ENCODE results near the gene UNC5C.

UNC5C gene

DNA sequence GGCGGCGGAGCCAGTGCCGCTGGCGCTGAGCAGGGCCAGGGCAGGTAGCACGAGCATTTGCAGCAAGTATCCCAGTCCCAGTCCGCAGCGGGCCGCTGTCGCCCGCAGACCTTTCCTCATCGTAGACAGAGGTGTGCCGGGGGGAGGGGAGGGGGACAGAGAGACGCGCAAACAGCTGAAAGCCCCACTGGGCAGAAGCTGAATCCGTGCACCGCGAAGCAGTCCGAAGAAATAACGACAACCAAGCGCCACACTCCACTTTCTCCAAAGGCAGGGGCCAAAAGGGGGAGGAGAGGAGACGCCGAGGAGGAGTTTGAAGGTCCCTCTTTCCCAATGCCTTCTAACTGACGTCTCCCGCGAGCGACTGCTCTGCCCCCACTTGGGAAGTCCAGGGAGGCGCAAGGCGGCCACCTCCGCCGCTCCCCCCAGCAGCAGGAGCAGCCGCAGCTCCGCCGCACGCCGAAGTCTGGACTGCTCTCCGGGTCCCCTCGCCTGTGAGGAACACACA lies at the start of gene UNC5C:
Gene UNC5C (minus strand): TSS at position 236 of the 508 bp plus-strand sequence.
- peak; percentile 22 for DNase-seq

DNA sequence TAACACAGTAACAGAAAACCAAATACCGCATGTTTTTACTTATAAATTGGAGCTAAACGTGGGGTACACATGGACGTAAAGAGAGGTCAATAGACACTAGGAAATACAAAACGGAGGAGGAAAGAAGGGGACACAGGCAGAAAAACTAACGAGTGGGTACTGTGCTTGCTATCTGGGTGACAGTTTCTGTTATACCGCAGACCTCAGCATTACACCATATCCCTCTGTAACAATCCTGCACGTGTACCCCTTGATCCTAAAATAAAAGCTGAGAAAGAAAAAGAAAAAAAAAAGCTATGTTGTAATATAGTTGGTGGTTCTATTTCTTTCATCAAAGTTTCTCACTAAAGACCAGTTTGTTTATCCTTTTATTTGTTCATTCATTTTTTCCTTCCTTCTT lies 47.9 kb upstream of the UNC5C start:
- DNase-seq = no peak

DNA sequence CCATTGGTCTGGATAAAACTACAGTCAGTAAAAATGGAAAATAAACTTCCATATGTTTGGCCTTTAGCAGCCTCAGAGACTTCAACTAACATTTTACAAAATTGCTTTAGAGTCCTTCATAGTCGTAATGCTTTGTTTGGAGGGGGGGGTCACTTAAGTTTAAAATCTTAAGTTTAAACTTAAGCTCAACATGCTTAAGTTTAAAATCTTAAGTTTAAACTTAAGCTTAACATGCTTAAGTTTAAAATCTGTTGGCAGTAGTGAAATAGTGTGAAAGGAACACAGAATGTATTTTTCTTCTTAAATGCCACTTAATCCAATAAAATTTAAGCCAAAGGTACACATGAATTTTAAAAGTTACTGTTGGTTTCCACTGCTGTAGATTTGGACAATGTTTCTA lies 45.9 kb upstream of the UNC5C start:
- no peak for DNase-seq

DNA sequence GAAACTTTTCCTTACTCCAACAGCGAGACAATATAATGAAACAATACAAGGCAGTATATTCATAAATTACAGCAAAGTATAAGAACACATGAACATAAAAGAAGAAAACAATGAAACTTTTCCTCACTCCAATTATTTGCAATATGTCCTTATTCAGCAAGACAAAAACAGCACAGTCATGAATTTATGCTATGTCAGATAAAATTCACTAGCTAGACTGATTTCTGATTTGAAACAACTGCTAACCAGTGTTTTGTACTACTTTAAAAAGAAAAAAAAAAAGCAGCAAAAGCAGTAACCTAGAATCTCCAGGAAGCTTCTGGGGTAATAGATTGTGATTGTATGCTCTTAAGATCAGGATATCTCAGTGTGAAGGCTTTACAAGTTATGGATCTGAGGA lies 45.2 kb upstream of the UNC5C start:
- no peak for DNase-seq

DNA sequence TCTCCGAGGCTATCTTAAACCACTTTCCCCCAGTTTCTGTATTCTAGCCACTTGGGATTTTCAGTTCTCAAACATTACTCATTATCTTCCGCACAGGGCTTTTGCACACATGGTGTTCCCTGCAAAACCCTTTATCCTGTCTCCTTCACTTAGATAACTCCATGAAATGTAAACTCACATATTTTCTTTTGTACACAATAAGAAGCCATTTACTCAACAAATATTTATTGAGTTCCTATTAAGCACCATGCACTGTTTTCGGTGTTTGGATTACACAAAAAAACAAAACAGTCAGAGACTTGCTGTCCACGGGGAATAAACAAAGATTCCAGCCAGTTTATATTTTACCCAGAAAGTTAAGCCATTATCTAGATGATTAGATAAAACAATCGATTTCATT lies 42.5 kb upstream of the UNC5C start:
- DNase-seq = no peak

DNA sequence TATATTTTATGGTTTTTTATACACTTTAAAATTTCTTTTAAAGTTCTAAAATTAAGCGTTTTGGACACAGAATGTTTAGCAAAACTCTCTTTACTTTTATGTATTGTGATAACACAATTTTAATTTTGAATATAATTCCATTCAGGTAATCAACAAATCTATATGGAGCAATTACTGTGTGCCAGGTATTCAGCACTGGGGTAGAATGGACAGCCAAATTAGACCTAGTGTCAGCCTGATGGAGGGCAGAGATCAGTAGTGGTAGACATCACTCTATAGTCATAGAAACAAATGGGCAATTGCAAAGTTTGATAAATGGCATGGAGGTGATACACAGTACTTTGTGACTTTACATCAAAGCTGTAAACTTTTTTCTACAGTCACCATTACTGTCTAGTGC lies 41.8 kb upstream of the UNC5C start:
- DNase-seq = no peak

DNA sequence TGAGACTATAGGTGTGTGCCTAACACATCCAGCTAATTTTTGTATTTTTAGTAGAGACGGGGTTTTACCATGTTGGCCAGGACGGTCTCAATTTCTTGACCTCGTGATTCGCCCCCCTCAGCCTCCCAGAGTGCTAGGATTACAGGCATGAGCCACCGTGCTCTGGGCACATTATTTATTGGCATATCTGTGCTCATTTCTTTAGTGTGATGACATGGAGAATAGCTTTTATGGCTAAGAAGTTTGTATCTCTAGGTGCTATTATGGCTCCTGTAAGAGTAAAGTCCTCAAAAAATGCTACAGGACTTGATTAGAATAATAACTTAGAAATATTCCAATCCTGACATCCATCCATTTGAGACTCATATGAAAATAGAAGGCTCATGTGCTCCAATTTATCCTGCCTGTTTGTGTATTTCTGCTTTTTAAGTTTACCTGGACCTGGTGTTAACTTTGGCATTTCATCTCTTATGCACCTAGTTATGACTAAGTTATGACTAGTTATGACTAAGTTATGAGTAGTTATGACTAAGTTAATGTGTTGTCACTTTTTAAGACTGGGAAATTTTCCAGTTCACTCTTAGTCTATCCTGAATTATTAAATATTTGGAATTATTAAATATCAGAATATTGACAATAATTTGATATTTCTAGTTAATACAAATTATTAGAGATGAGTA lies 36.4 kb upstream of the UNC5C start:
- DNase-seq = no peak

DNA sequence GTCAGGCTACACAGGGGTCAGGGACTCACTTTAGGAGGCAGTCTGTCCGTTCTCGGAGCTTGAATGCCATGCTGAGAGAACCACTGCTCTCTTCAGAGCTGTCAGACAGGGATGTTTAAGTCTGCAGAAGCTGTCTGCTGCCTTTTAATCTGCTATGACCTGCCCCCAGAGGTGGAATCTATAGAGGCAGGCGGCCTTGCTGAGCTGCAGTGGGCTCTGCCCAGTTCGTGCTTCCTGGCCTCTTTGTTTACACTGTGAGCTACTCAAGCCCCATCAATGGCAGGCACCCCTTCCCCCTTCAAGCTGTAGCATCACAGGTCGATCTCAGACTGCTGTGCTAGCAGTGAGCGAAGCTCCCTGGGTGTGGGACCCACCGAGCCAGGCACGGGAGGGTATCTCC lies 31.5 kb upstream of the UNC5C start:
- no peak for DNase-seq

DNA sequence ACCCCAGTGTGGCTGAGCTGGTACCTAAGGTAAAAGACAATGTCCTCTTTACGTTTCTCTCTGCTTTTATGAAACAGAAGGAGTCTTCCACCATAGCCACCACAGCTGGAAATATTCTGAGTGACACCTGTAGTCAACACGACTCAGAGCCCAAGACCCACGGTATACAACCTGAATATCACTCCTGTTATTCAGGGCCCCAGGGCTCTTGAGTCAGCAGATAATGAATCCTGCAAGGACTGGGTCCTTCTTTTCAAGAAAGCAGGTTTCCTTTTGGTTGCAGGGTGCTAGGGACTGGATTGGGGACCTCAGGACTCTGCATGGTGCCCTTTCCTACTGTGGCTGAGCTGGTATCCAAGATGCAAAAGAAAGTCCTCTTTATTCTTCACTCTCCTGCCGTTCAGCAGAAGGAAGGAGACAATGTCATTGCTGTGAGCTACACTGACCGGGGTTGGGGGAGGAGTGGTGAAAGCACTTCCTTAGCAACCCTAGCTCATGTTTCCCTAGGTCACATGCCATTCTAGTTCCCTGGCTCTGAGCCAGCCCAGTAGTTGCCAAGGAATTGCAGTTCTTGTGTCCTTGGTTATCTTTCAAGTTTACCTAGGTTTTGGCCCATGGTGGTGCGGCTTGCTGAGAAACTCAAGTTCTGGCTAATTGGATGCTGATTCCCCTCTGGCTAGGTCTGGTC lies 23.7 kb upstream of the UNC5C start:
- no peak for DNase-seq

DNA sequence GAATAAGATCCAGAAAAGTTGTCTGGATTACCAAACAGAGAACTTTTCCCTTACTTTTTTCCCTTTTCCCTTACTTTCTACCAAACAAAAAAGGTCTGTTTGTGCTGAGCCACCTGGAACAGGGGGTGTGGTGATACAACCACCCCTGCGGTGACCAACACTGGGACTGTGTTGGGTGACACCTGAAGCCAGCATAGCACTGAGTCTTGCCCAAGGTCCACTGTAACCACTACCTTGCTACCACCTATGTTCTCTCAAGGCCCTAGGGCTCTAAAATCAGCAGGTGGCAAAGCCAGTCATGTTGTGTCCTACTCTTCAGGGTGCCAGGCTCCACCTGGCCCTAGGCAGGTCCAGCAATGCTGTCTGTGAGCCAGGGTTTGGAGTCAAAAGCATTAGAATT lies 22.8 kb upstream of the UNC5C start:
- DNase-seq = no peak

DNA sequence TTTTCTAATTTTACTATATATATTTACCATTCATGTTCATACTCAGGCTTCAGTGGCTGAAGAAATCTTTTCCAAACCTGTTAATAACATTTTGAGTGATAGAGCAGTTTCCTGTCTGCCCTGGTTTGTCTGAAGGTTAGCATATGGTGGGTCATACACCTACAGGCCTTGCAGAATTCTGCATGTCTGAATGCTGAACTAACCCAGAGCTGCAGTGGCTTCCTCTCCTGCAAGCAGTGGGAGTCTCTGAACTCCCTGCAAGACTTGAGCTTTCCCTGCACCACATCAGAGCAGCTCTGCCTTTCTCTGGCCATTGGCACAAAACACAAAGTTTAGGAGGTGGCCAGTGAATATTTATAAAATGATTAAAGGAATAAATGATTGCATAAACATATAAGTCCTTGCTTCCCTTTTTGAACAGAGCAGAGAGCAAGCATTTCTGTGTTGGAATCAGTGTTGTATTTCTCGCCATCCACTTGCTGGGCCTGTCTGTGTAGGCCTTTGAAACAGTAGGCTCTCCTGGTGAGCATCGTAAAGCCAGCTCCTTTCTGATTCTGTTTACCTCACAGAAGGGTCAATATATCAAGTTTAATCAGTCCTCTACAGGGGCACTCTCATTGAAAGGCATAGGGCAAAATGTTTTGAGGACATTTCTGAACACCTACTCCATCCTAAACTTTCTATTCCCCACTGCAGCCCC lies 15.0 kb upstream of the UNC5C start:
- no peak for DNase-seq

DNA sequence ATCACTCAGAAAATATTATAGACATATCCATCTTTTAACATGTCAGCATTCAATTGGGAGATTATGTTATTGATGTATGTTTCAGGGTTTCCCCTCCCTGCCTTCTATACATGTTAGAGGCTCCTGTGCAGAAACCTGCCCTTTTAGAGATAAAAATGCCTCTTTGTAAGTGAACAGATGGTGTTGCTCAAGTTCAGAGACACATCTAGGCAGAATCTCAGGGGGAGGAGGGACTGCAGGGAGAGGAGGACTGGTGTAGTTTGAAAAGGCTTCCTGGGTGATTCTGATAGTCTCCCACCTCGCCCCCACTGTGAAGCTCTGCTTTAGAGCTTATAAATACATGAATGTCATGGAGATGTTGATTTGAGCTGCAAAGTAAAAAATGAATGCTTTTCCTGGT lies 12.0 kb upstream of the UNC5C start:
- DNase-seq = no peak

DNA sequence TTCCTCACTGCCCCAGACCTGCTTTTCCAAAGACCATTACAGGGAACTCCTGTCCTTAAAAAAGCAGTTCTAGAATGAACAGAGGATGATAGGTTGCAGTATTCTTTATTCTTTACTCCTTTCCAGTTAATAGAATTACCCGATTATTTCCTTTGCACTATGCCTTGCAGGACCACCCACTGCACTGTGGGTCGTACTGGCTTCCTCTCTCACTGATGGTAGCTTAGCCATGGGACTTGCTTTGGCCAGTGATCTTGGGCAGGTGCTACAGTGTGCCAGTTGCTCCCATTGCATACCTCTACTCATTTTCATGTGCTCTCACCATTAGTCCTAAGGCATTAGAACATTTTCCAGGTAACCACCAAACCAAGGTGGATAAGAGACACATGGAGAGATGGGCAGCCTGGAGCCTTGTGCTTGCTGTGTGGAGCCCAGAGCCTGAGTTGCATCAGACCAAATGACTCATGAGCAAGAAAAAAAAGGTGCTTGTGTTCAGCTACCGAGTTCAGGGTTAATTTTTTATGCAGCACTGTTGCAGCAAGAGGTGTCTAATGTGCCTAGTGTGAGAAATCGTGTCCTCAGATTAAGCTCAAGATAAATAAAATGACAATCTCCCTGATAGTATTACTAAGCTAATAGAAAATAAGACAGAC lies 7.6 kb upstream of the UNC5C start:
- DNase-seq = no peak

DNA sequence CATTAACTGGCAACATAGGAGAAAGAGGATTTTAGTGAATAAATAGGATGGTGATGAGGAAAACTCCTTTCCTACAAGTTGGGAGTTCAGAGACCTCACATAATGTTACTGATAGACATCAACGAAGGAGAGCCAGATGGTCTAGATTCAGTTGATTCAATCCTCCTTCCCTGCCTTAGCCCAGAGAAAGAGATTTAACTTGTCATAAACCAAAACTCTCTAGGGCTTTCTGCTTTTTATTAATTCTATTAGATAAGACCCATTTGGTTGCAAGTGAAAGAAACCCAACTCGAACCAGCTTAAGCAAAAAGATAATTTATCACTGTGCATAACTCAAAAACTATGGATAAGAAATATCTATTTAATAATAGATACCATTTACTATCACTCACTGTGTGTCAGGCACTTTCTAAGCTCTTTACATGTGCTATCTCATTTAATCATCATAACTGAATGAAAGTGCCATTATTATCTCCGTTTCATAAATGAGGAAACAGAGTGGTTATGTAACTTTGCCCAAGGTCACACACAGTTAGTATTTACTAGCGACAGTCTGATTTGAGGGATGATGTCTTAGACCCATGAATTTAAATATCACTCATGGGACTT lies 4.3 kb upstream of the UNC5C start:
- DNase-seq = no peak

DNA sequence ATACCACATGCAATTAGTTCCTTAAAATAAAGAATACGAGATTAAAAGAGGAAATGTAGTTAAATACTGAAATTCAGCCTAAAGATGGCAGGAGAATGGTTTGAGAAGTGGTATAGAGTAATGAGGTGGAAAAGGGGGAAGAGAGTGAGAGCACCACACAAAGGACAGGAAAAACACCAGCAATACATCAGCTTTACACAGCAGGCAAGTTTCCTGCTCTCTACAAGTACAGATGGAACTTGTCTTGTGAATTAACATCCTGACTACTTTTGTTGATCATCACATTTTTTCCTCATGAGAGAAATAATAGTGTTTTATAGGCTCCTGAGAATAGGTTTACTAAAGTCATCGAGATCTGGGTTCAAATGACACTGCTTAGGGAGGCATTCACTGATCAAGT lies 2.9 kb upstream of the UNC5C start:
- no peak for DNase-seq

DNA sequence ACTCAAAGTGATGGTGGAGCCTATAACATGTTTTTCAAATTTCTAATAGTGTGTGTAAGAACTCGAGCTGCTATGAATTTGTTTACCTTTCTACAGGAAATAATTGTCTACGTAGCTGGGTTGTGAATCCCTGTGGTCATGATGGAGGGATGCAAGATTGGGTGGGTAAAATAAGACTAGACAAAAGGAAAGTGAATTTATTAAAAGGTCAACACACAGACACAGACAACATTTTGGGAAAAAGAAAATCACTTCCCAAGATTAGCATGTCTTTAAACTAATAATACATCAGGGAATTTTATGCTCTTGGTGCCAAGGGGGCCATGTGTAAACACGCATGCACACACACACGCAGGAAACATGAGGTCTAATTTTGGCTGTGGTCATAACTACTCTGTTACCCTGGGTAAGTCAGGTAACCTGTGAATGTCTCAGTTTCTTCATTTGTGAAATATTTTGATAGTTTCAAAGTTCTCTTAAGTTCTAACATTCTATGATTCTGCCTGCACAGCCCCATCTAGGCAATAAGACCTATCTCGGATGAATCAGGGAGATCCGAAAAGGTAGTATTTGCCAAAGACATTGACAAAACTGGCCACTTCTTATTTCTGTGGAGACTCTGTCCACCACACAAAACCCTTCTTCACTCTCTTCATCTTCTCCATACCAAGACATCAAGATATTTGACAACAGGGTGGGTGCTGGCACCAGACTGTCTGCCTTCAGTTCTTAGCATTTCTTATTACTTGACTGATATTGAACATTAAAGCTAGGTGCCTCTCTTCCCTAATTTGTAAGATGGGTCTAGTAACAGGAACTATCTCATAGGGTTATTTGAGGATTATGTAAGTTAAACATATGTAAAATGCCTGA lies 1.6 kb upstream of the UNC5C start:
- DNase-seq = no peak

DNA sequence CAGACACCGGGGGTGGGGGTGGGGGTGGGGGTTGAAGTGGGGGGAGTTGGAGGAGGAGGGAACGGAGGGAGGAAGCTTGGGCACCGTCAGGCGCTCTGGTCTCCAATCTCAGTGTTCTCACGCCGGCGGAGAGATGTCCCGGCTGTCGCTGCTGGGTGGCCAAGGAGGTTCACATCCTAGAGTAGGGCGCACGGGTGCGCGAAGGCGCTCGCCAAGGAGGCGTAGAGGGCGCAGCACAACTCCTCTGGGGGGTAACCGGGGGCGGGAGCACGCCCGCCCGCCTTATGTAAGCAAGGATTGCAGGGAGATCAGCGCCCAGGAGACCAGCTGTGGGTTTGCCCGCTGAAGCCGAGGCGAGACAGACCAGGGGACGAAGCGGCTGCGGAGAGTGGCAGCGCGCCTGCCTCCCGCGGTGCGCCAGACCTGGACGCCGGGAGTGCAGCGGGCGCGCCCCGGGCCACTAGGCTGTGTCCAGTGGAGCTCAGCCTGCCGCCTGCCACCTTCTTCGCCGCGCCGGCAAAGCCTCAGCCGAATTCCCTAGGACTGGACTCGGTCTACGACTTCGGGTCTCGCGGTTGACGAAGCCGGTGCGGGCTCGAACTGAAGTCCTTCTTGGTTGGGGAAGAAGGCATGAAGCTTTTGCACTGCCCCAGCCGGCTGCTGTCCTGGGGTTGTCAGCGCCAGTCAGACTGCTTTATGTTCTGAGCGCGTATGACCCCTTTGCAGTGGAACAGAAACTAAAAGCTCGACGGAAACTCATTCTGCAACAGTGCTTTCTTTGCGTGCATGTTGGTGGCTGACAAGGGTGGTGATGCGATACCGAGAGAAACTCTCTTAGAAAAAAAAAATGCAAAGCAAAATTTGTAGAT lies 707 bp upstream of the UNC5C start:
- DNase-seq = peak; percentile 3

DNA sequence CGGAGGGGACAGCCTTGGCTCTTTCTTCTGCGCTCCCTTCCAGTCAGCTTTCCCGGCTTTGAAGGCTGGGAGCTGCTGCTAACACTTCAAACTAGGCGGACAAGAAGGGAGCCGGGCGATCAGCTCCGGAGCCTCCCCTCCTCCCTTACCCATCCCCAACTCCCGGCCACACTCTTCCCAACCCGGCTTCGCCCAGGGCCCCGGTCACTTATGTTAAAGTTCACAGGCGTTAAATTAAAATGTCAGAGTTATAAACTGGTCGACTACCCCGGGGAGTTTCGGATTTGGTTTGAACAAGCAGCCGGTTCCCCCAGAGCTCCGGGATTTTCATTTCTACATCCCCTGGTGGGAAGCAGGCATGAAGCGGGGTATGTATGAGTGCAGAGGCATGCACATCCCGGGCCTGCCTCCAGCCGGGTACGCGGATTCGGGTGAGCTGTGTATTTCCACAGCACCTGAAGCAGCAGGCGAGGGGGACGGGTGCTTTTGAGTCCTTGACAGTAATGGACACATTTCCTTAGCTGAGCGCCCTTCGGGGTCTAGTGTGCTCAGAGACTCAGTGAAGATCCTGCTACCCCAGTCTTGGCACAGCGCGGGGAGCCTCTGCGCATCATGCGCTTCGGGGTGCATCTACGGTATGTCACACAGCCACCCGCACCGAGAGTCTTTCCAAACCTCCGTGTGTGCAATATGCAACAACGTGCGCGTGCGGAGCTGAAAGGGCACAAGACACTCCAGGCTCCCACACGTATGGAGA lies 880 bp downstream of the UNC5C start:
- DNase-seq = no peak

DNA sequence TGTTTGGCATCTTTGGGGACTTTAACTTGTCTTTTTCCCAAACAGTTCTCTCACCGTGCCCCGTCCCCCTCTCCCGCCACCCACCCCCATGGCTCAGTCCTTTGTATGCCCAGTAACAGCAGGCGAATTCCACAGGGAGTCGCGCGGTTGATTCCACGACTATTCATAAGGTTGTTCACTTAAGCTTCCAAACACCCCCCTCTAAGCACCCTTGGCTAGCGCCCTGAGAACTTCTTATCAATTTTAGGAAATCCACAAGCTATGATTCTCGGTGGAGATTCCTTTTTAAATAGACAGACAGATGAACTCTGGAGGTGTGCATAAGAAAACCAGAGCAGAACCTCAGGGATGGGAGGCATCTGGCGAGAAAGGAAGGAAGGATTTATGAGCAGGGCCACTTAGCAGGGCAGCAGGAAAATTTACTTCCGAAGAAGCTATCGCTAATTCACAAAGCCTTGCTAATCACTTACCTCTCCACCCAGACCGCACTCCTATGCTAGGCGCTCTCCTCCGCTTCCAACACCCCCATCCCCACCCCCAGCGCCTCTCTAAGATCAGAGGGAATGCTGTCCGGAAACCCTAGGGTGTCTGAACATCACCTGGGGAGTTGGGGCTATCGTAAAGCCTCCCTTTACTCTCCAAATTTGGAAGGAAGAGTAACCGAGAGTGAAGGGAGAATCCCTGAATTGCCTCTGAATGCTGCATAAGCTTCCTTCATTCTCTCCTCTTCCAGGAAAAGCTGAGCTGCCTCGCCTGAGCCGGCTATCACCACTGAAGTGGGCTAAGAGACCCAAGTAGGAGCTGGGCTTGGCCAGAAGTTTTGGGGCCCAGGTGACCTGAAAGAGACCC lies 1.7 kb downstream of the UNC5C start:
- DNase-seq = no peak

Data from fibroblast of skin of right quadriceps (primary cell).